Activated B cell treated with CpG ODN at 0.5 μM for 24 hours (primary cell): ENCODE data around the gene ELAVL2. TPM values are rescaled to one million over a fixed set of nuclear protein-coding genes. Genes with fewer than 3 reads are reported as not detected.

Experiments used
- ATAC-seq: fragments of 200-7000 bp; cut with Tn5 transposase; one replicate; pipeline ENCODE4 v1.10.0; 2021; ENCODE audit warnings: low read depth, mild to moderate bottlenecking, moderate library complexity
- CTCF ChIA-PET: fragments of 350-600 bp; sonication (Branson Sonifier 250); formaldehyde crosslinking; loops from one replicate; lab custom pipeline; 2021; ENCODE audit warnings: antibody characterized with exemption; lab: Charles Lee
- POLR2A ChIA-PET: fragments of 350-600 bp; sonication (Branson Sonifier 250); formaldehyde crosslinking; loops from one replicate; lab custom pipeline; 2021; ENCODE audit warnings: antibody characterized with exemption; lab: Charles Lee
- DNase-seq: peaks from one replicate; pipeline ENCODE4 v3.0.0; 2022
- H3K27ac Mint-ChIP-seq: one replicate; pipeline ENCODE4 v1.8.0; 2020; ENCODE audit warnings: mixed read lengths
- H3K27me3 Mint-ChIP-seq: one replicate; pipeline ENCODE4 v1.8.0; 2021; ENCODE audit warnings: mixed read lengths
- H3K36me3 Mint-ChIP-seq: one replicate; pipeline ENCODE4 v1.8.0; 2021; ENCODE audit warnings: low read depth, mixed read lengths
- H3K4me1 Mint-ChIP-seq: one replicate; pipeline ENCODE4 v1.8.0; 2021; ENCODE audit warnings: mixed read lengths
- H3K4me3 Mint-ChIP-seq: one replicate; pipeline ENCODE4 v1.8.0; 2020; ENCODE audit warnings: mild to moderate bottlenecking, mixed read lengths
- H3K9me3 Mint-ChIP-seq: one replicate; pipeline ENCODE4 v1.8.0; 2020; ENCODE audit warnings: mixed read lengths
- intact Hi-C: fragments of 100-400 bp; cut with micrococcal nuclease; formaldehyde crosslinking; loops from one replicate; pipeline ENCODE4 v1.15.1; 2024
- total RNA-seq: library from RNA; stranded (reverse); gene quantifications from 2 replicates; pipeline ENCODE4 v1.2.3, GENCODE V29; 2022
- TF ChIP-seq, protein P1 (sequence below): fragments of 200-600 bp; IDR thresholded peaks from one replicate; pipeline ENCODE4 v1.8.0; 2022; ENCODE audit warnings: antibody characterized with exemption, mild to moderate bottlenecking

ELAVL2 gene
- total RNA-seq, 1 donor from 2014 or later = not detected

- Mint-ChIP-seq H3K27ac (no peak overlapping the region), H3K4me1 (no peaks in the 10 kb centered on the region), H3K4me3 (no peak overlapping the region), H3K9me3 (no peaks in the 10 kb centered on the region), H3K36me3 (no peaks in the 10 kb centered on the region), H3K27me3 (no peaks in the 10 kb centered on the region)
- POLR2A ChIA-PET = no interaction called here
- CTCF ChIA-PET = no interaction called here
- DNase-seq (no peak), ATAC-seq (no peak)
- intact Hi-C loops = no loop called here
- TF ChIP-seq, protein P1, sequence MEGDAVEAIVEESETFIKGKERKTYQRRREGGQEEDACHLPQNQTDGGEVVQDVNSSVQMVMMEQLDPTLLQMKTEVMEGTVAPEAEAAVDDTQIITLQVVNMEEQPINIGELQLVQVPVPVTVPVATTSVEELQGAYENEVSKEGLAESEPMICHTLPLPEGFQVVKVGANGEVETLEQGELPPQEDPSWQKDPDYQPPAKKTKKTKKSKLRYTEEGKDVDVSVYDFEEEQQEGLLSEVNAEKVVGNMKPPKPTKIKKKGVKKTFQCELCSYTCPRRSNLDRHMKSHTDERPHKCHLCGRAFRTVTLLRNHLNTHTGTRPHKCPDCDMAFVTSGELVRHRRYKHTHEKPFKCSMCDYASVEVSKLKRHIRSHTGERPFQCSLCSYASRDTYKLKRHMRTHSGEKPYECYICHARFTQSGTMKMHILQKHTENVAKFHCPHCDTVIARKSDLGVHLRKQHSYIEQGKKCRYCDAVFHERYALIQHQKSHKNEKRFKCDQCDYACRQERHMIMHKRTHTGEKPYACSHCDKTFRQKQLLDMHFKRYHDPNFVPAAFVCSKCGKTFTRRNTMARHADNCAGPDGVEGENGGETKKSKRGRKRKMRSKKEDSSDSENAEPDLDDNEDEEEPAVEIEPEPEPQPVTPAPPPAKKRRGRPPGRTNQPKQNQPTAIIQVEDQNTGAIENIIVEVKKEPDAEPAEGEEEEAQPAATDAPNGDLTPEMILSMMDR = no peak
These were observed 56.6 kb downstream of the ELAVL2 start for GRCh38 chr9:23769307-23769935.

- H3K36me3 Mint-ChIP-seq = no peaks in the 10 kb centered on the region
- no peaks in the 10 kb centered on the region for H3K4me1 Mint-ChIP-seq
- H3K27me3 Mint-ChIP-seq = no peaks in the 10 kb centered on the region
- CTCF ChIA-PET = no interaction called here
- POLR2A ChIA-PET = no interaction called here
- intact Hi-C loops = no loop called here
- DNase-seq (no peak), ATAC-seq (no peak)
- no peaks in the 10 kb centered on the region for H3K9me3 Mint-ChIP-seq
- TF ChIP-seq, protein P1 = no peak
- no peak overlapping the region for H3K27ac Mint-ChIP-seq
- no peak overlapping the region for H3K4me3 Mint-ChIP-seq
These were observed 57.2 kb downstream of the ELAVL2 start for GRCh38 chr9:23768861-23769260.

- Mint-ChIP-seq H3K4me1 (no peaks in the 10 kb centered on the region), H3K27me3 (no peaks in the 10 kb centered on the region), H3K9me3 (no peaks in the 10 kb centered on the region), H3K36me3 (no peaks in the 10 kb centered on the region), H3K27ac (no peak overlapping the region), H3K4me3 (no peak overlapping the region)
- DNase-seq = no peak
- POLR2A ChIA-PET = no interaction called here
- ATAC-seq = no peak
- CTCF ChIA-PET = interaction anchor here (0.6 kb wide), 1 partner anchor 119 kb away, joined by 4 read pairs; no protein-coding TSS in a partner anchor
- intact Hi-C loops = no loop called here
- TF ChIP-seq, protein P1 = no peak
These were observed 59.4 kb downstream of the ELAVL2 start for GRCh38 chr9:23766613-23767012.

- intact Hi-C loops = no loop called here
- Mint-ChIP-seq H3K36me3 (no peaks in the 10 kb centered on the region), H3K4me3 (no peak overlapping the region), H3K27ac (no peak overlapping the region), H3K4me1 (no peaks in the 10 kb centered on the region), H3K27me3 (no peaks in the 10 kb centered on the region), H3K9me3 (no peaks in the 10 kb centered on the region)
- TF ChIP-seq, protein P1 = no peak
- ChIA-PET CTCF (no interaction called here), POLR2A (no interaction called here)
- ATAC-seq (no peak), DNase-seq (no peak)
These were observed 60.5 kb downstream of the ELAVL2 start for GRCh38 chr9:23765561-23765960.

DNA sequence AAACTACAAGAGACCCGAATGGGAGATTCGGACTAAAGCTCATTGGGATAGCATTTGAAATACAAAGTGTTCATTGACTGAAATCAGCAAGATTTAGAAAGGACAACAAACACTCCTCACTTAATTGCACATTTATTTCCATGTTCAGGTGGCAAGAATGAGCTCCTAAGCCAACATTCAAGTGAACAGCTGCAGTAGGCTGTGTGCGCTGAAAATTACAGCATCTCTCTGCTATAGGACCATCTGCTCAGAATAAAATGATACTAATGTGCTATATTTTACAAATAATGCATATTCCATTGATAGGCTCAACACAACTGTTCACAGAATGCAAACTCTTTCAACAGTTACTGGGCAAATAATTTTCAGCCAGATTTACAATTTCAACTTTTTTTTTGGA lies 61.8 kb downstream of the ELAVL2 start:
- Mint-ChIP-seq H3K27ac (no peak overlapping the region), H3K4me1 (no peaks in the 10 kb centered on the region), H3K9me3 (no peaks in the 10 kb centered on the region), H3K4me3 (no peak overlapping the region), H3K27me3 (no peaks in the 10 kb centered on the region), H3K36me3 (no peaks in the 10 kb centered on the region)
- ChIA-PET CTCF (no interaction called here), POLR2A (no interaction called here)
- no peak for ATAC-seq
- intact Hi-C loops = no loop called here
- no peak for DNase-seq
- TF ChIP-seq, protein P1 = no peak
